ENCODE data around the gene ZNF287.
"Not testable (repeated sequence)": the region's sequence is repeated elsewhere in the genome, so short reads cannot be mapped to it uniquely, and the experiment has no call there.

ZNF287 gene

GRCh38 chr17:16568541-16569357 is at the start of gene ZNF287:
TSS of gene ZNF287 (minus strand) at chr17:16569204. CDS start at chr17:16567731, 1,473 bp downstream.
- peak; percentile 27 to 86 for DNase-seq

- no peak for DNase-seq
Measured at GRCh38 chr17:16617481-16618060, 48.6 kb upstream of the ZNF287 start.

GRCh38 chr17:16599537-16599936 is 30.5 kb upstream of the ZNF287 start:
- DNase-seq: no peak

- DNase-seq: no peak
Measured at GRCh38 chr17:16593356-16594102, 24.5 kb upstream of the ZNF287 start.

GRCh38 chr17:16589097-16589969 is 20.3 kb upstream of the ZNF287 start:
- peak; percentile 63 to 74 for DNase-seq

GRCh38 chr17:16585796-16586195 is 16.8 kb upstream of the ZNF287 start:
- no peak for DNase-seq

GRCh38 chr17:16584273-16584995 is 15.4 kb upstream of the ZNF287 start:
- DNase-seq: peak; percentile 32 to 63

- no peak for DNase-seq
Measured at GRCh38 chr17:16583781-16584180, 14.8 kb upstream of the ZNF287 start.

- DNase-seq: no peak
Measured at GRCh38 chr17:16573466-16573865, 4.5 kb upstream of the ZNF287 start.

GRCh38 chr17:16569358-16569712 is 331 bp upstream of the ZNF287 start:
- DNase-seq: no peak

GRCh38 chr17:16552637-16553045 is 16.4 kb downstream of the ZNF287 start:
- no peak for DNase-seq

- DNase-seq: no peak
Measured at GRCh38 chr17:16551878-16552636, 16.9 kb downstream of the ZNF287 start.

GRCh38 chr17:16537130-16537458 is 31.9 kb downstream of the ZNF287 start:
- DNase-seq: no peak

GRCh38 chr17:16534236-16534635 is 34.8 kb downstream of the ZNF287 start:
- no peak for DNase-seq

GRCh38 chr17:16529906-16530305 is 39.1 kb downstream of the ZNF287 start:
- no peak for DNase-seq

GRCh38 chr17:16527298-16527697 is 41.7 kb downstream of the ZNF287 start:
- DNase-seq: no peak

- DNase-seq: not testable (repeated sequence)
Measured at GRCh38 chr17:16525556-16525955, 43.4 kb downstream of the ZNF287 start.

GRCh38 chr17:16521070-16521727 is 47.8 kb downstream of the ZNF287 start:
- peak; percentile 18 to 45 for DNase-seq

GRCh38 chr17:16519021-16519420 is 50.0 kb downstream of the ZNF287 start:
- no peak for DNase-seq

GRCh38 chr17:16517477-16517876 is 51.5 kb downstream of the ZNF287 start:
- no peak for DNase-seq

GRCh38 chr17:16516594-16517051 is 52.4 kb downstream of the ZNF287 start:
- peak in 1 of 2 experiments; percentile 4 for DNase-seq

All from NCI-H187 (cell line).